Breast epithelium (tissue), 3 donors: ENCODE results near the gene XAF1.

Source experiments
- CTCF ChIP-seq, 3 donors: fragments of 450-650 bp; IDR thresholded peaks; one replicate each; pipeline ENCODE4 v1.5.1; 2016 to 2017; ENCODE audit warnings: antibody characterized with exemption in 3 of 3, mild to moderate bottlenecking in 3 of 3, moderate library complexity in 3 of 3
- POLR2A ChIP-seq: fragments of 450-650 bp; IDR thresholded peaks from one replicate; pipeline ENCODE4 v1.6.1; 2016; ENCODE audit warnings: antibody characterized with exemption, mild to moderate bottlenecking, moderate library complexity
- POLR2AphosphoS5 ChIP-seq, 3 donors: sonication (generic); formaldehyde crosslinking; IDR thresholded peaks; one replicate each; pipeline ENCODE4 v1.6.1; 2017; ENCODE audit warnings: antibody characterized with exemption in 3 of 3

GRCh38 chr17:6755281-6755680 lies 565 bp upstream of the XAF1 start:
- TF ChIP-seq CTCF (IDR thresholded peaks at IDR 0.05) (no peak), POLR2A (no peak), POLR2AphosphoS5 (IDR thresholded peaks at IDR 0.05) (no peak)
